Liver (tissue), 3 donors: ENCODE measurements around the gene LAMA5.

Experiments used
- EGR1 ChIP-seq, 2 donors: IDR thresholded peaks; 2 replicates each; pipeline ENCODE4 v1.6.1; 2016 to 2018; ENCODE audit warnings: antibody characterized with exemption in 2 of 2, low read depth in 2 of 2
- FOXA1 ChIP-seq: IDR thresholded peaks from 2 replicates; pipeline ENCODE4 v1.6.1; 2016; ENCODE audit warnings: antibody characterized with exemption
- HNF4A ChIP-seq, 2 donors: conservative IDR thresholded peaks; 2 replicates each; pipeline ENCODE4 v1.6.1; 2016; ENCODE audit warnings: antibody characterized with exemption in 2 of 2, mild to moderate bottlenecking in 2 of 2
- JUND ChIP-seq, 2 donors: IDR thresholded peaks; 2 replicates each; pipeline ENCODE4 v1.6.1; 2016; ENCODE audit warnings: antibody characterized with exemption in 2 of 2
- RAD21 ChIP-seq, 2 donors: IDR thresholded peaks; 2 replicates each; pipeline ENCODE4 v1.6.1; 2016; ENCODE audit warnings: antibody characterized with exemption in 2 of 2, mild to moderate bottlenecking in 2 of 2
- RXRA ChIP-seq, 2 donors: IDR thresholded peaks; 2 replicates each; pipeline ENCODE4 v1.6.1; 2017 to 2018; ENCODE audit warnings: antibody characterized with exemption in 2 of 2, mild to moderate bottlenecking in 1 of 2
- SP1 ChIP-seq: IDR thresholded peaks from 2 replicates; pipeline ENCODE4 v1.6.1; 2018; ENCODE audit warnings: antibody characterized with exemption, mild to moderate bottlenecking
- TAF1 ChIP-seq: conservative IDR thresholded peaks from 2 replicates; pipeline ENCODE4 v1.6.1; 2016; ENCODE audit warnings: antibody characterized with exemption, mild to moderate bottlenecking
- YY1 ChIP-seq: IDR thresholded peaks from 2 replicates; pipeline ENCODE4 v1.6.1; 2016; ENCODE audit warnings: antibody characterized with exemption, mild to moderate bottlenecking
- TF ChIP-seq, protein P1 (sequence below): fragments of 150-350 bp; IDR thresholded peaks from 2 replicates; pipeline ENCODE4 v1.5.1; 2017; ENCODE audit warnings: improper control_type of control experiment, low read depth, low read length; ENCODE audit not compliant: missing input control
- TF ChIP-seq, protein P2 (sequence below): IDR thresholded peaks from 2 replicates; pipeline ENCODE4 v1.6.1; 2016; ENCODE audit warnings: antibody characterized with exemption, mild to moderate bottlenecking
- TF ChIP-seq, protein P3 (sequence below): IDR thresholded peaks from 2 replicates; pipeline ENCODE4 v1.6.1; 2016; ENCODE audit warnings: antibody characterized with exemption
- TF ChIP-seq, protein P4 (sequence below): IDR thresholded peaks from 2 replicates; pipeline ENCODE4 v1.6.1; 2016; ENCODE audit warnings: antibody characterized with exemption
- donor health status: healthy.
- donor health status: healthy.

DNA sequence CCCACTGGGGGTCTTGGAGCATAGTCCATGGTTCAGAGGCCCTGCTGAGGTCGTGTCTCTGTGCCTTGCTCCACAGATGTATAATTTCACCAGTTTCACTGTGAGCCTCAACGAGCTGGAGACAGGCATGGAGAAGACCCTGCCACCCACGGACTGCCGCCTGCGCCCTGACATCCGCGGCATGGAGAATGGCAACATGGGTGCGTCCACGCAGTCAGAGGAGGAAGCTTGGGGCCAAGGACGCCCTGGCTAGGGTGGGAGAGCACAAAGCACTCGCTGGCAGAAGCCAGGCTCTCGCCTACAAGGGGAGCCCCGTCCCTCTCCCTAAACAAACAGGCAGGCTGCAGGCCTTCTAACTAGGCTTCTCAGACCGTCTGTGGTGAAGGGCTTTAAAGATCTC, 78.0 kb downstream of the LAMA5 start:
- TF ChIP-seq EGR1 (IDR thresholded peaks at IDR 0.05; ENCODE audit: low read depth in 2 of 2) (no peak), RXRA (IDR thresholded peaks at IDR 0.05) (no peak), TAF1 (no peak), SP1 (no peak), FOXA1 (no peak), JUND (IDR thresholded peaks at IDR 0.05) (no peak), RAD21 (IDR thresholded peaks at IDR 0.05) (no peak), HNF4A (conservative IDR thresholded peaks at IDR 0.05) (no peak), YY1 (no peak)
- TF ChIP-seq, protein P1, sequence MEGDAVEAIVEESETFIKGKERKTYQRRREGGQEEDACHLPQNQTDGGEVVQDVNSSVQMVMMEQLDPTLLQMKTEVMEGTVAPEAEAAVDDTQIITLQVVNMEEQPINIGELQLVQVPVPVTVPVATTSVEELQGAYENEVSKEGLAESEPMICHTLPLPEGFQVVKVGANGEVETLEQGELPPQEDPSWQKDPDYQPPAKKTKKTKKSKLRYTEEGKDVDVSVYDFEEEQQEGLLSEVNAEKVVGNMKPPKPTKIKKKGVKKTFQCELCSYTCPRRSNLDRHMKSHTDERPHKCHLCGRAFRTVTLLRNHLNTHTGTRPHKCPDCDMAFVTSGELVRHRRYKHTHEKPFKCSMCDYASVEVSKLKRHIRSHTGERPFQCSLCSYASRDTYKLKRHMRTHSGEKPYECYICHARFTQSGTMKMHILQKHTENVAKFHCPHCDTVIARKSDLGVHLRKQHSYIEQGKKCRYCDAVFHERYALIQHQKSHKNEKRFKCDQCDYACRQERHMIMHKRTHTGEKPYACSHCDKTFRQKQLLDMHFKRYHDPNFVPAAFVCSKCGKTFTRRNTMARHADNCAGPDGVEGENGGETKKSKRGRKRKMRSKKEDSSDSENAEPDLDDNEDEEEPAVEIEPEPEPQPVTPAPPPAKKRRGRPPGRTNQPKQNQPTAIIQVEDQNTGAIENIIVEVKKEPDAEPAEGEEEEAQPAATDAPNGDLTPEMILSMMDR, result no peak
- TF ChIP-seq, protein P2, sequence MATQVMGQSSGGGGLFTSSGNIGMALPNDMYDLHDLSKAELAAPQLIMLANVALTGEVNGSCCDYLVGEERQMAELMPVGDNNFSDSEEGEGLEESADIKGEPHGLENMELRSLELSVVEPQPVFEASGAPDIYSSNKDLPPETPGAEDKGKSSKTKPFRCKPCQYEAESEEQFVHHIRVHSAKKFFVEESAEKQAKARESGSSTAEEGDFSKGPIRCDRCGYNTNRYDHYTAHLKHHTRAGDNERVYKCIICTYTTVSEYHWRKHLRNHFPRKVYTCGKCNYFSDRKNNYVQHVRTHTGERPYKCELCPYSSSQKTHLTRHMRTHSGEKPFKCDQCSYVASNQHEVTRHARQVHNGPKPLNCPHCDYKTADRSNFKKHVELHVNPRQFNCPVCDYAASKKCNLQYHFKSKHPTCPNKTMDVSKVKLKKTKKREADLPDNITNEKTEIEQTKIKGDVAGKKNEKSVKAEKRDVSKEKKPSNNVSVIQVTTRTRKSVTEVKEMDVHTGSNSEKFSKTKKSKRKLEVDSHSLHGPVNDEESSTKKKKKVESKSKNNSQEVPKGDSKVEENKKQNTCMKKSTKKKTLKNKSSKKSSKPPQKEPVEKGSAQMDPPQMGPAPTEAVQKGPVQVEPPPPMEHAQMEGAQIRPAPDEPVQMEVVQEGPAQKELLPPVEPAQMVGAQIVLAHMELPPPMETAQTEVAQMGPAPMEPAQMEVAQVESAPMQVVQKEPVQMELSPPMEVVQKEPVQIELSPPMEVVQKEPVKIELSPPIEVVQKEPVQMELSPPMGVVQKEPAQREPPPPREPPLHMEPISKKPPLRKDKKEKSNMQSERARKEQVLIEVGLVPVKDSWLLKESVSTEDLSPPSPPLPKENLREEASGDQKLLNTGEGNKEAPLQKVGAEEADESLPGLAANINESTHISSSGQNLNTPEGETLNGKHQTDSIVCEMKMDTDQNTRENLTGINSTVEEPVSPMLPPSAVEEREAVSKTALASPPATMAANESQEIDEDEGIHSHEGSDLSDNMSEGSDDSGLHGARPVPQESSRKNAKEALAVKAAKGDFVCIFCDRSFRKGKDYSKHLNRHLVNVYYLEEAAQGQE, result no peak
- TF ChIP-seq, protein P3, sequence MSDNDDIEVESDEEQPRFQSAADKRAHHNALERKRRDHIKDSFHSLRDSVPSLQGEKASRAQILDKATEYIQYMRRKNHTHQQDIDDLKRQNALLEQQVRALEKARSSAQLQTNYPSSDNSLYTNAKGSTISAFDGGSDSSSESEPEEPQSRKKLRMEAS, result no peak
- TF ChIP-seq, protein P4, sequence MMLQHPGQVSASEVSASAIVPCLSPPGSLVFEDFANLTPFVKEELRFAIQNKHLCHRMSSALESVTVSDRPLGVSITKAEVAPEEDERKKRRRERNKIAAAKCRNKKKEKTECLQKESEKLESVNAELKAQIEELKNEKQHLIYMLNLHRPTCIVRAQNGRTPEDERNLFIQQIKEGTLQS, result no peak
